Measurements from ENCODE around the gene GPC6. TPM values are rescaled to one million over a fixed set of nuclear protein-coding genes. Genes with fewer than 3 reads are reported as not detected.

Gene GPC6
- total RNA-seq, 2 experiments from 2014 or later, result not detected

DNA sequence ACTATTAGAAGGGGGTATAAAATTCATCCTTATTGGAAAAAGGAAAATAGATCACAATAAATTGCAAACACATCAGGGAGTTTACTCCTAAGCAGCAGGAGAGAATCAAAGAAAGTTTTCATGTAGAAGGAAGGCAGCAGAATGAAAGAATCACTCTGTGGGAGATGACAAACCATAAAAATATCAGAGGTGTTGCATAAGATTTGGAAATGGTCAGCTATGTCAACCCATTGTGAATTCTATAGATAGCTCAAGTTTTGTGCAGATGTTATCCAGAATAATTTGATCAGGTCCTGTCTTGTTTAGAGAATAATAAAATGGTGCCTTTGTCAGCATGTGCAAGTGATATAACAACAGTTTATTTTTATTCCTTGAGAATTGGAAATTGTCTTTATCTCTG lies 630.5 kb downstream of the GPC6 start:
- H2AFZ ChIP-seq (ENCODE audit: low read length), result no peak overlapping the region
- BruUV-seq (replicated peaks), result no TSS peak
- TF ChIP-seq EZH2phosphoT487 (IDR thresholded peaks at IDR 0.05; ENCODE audit: borderline replicate concordance, low read depth, low read length), result no peak
- TF ChIP-seq, protein P1, sequence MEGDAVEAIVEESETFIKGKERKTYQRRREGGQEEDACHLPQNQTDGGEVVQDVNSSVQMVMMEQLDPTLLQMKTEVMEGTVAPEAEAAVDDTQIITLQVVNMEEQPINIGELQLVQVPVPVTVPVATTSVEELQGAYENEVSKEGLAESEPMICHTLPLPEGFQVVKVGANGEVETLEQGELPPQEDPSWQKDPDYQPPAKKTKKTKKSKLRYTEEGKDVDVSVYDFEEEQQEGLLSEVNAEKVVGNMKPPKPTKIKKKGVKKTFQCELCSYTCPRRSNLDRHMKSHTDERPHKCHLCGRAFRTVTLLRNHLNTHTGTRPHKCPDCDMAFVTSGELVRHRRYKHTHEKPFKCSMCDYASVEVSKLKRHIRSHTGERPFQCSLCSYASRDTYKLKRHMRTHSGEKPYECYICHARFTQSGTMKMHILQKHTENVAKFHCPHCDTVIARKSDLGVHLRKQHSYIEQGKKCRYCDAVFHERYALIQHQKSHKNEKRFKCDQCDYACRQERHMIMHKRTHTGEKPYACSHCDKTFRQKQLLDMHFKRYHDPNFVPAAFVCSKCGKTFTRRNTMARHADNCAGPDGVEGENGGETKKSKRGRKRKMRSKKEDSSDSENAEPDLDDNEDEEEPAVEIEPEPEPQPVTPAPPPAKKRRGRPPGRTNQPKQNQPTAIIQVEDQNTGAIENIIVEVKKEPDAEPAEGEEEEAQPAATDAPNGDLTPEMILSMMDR (conservative IDR thresholded peaks at IDR 0.05; ENCODE audit: low read length), result no peak
- H3K9me3 ChIP-seq (ENCODE audit: low read length), result no peaks in the 10 kb centered on the region
- no peaks in the 10 kb centered on the region for H3K36me3 ChIP-seq (ENCODE audit: insufficient read depth, low read length)
- ChIA-PET POLR2A (no interaction called here), CTCF (ENCODE audit: unreplicated experiment) (no interaction called here)
- no peak overlapping the region for H3K4me3 ChIP-seq (ENCODE audit: low read depth, low read length, poor library complexity, severe bottlenecking)
- DNase-seq (ENCODE audit: low spot score), result no peak
- H4K20me1 ChIP-seq (ENCODE audit: insufficient read depth, low read length), result no peaks in the 10 kb centered on the region
- H3K79me2 ChIP-seq (ENCODE audit: insufficient read depth, low read depth, low read length), result no peaks in the 10 kb centered on the region
- no peaks in the 10 kb centered on the region for H3K9me2 ChIP-seq (ENCODE audit: insufficient read depth, low read length)
- intact Hi-C loops (cut with micrococcal nuclease; ENCODE audit: unreplicated experiment), result no loop called here
- H3K4me1 ChIP-seq (ENCODE audit: insufficient read depth, low read length, poor library complexity, severe bottlenecking), result no peaks in the 10 kb centered on the region
- no peak overlapping the region for H3K4me2 ChIP-seq (ENCODE audit: low read length)
- no peak overlapping the region for H3K27ac ChIP-seq (ENCODE audit: low read depth, low read length, poor library complexity, severe bottlenecking)

DNA sequence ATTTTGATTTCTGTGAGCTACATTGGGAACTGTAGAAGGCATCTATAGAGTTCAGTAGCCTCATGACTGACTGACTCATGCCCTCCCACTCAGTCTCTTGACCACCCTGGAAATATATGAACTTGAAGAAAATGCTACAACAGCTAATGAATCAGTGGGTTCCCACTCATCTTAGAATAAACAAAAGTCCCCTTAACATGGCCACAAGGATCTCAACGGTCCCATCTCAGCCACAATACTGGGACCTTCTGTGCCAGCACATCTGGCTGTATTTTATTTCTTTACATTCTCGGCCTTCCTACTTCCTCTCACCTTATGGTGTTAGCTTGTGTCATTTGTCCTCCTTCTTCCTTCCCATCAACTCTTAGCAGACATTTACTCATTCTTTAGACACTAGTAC lies 633.1 kb downstream of the GPC6 start:
- CTCF ChIA-PET (ENCODE audit: unreplicated experiment), result no interaction called here
- TF ChIP-seq, protein P1 (conservative IDR thresholded peaks at IDR 0.05; ENCODE audit: low read length), result no peak
- TF ChIP-seq EZH2phosphoT487 (IDR thresholded peaks at IDR 0.05; ENCODE audit: borderline replicate concordance, low read depth, low read length), result no peak
- Histone ChIP-seq H3K9me3 (ENCODE audit: low read length) (no peaks in the 10 kb centered on the region), H3K36me3 (ENCODE audit: insufficient read depth, low read length) (no peaks in the 10 kb centered on the region), H4K20me1 (ENCODE audit: insufficient read depth, low read length) (no peaks in the 10 kb centered on the region), H3K79me2 (ENCODE audit: insufficient read depth, low read depth, low read length) (no peaks in the 10 kb centered on the region), H3K4me1 (ENCODE audit: insufficient read depth, low read length, poor library complexity, severe bottlenecking) (no peaks in the 10 kb centered on the region), H2AFZ (ENCODE audit: low read length) (no peak overlapping the region), H3K27ac (ENCODE audit: low read depth, low read length, poor library complexity, severe bottlenecking) (no peak overlapping the region), H3K4me2 (ENCODE audit: low read length) (no peak overlapping the region), H3K4me3 (ENCODE audit: low read depth, low read length, poor library complexity, severe bottlenecking) (no peak overlapping the region), H3K9me2 (ENCODE audit: insufficient read depth, low read length) (no peaks in the 10 kb centered on the region)
- POLR2A ChIA-PET, result no interaction called here
- intact Hi-C loops (cut with micrococcal nuclease; ENCODE audit: unreplicated experiment), result no loop called here
- no TSS peak for BruUV-seq (replicated peaks)
- DNase-seq (ENCODE audit: low spot score), result no peak

DNA sequence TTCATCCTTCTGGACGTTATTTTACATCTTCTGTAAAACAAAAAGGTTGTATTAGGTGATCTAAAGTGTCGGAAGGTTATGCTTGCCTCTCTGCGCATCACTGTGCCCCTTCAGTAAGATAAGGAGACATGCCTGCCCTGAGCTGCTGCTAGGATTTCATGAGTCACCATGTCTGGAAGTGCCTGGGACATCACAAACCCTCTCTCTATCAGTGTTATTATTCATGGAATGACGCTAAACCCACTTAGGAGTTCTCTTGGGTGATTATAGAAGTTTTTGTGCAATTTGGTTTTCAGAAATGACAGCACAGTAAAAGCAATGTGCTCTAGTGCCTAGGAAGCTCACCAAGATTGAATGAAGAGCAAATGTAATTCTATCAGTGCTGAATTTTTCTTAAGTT lies 635.2 kb downstream of the GPC6 start:
- BruUV-seq (replicated peaks), result no TSS peak
- CTCF ChIA-PET (ENCODE audit: unreplicated experiment), result no interaction called here
- intact Hi-C loops (cut with micrococcal nuclease; ENCODE audit: unreplicated experiment), result no loop called here
- Histone ChIP-seq H4K20me1 (ENCODE audit: insufficient read depth, low read length) (no peaks in the 10 kb centered on the region), H3K4me2 (ENCODE audit: low read length) (no peak overlapping the region), H3K36me3 (ENCODE audit: insufficient read depth, low read length) (no peaks in the 10 kb centered on the region), H3K27ac (ENCODE audit: low read depth, low read length, poor library complexity, severe bottlenecking) (no peak overlapping the region), H2AFZ (ENCODE audit: low read length) (no peak overlapping the region), H3K9me3 (ENCODE audit: low read length) (no peaks in the 10 kb centered on the region), H3K9me2 (ENCODE audit: insufficient read depth, low read length) (no peaks in the 10 kb centered on the region), H3K79me2 (ENCODE audit: insufficient read depth, low read depth, low read length) (no peaks in the 10 kb centered on the region), H3K4me1 (ENCODE audit: insufficient read depth, low read length, poor library complexity, severe bottlenecking) (no peaks in the 10 kb centered on the region), H3K4me3 (ENCODE audit: low read depth, low read length, poor library complexity, severe bottlenecking) (no peak overlapping the region)
- TF ChIP-seq, protein P1 (conservative IDR thresholded peaks at IDR 0.05; ENCODE audit: low read length), result no peak
- TF ChIP-seq EZH2phosphoT487 (IDR thresholded peaks at IDR 0.05; ENCODE audit: borderline replicate concordance, low read depth, low read length), result no peak
- POLR2A ChIA-PET, result no interaction called here
- no peak for DNase-seq (ENCODE audit: low spot score)

All from OCI-LY7 (cell line).